SU-DHL-6 (cell line): Measurements from ENCODE around the gene KCNB1.

Experiments
- H2AFZ ChIP-seq: fragments of 200-600 bp; sonication (generic); 2 replicates; pipeline ENCODE4 v1.6.1; 2014; ENCODE audit warnings: low read depth, mild to moderate bottlenecking, moderate library complexity, mixed read lengths, antibody characterized with exemption, low read length; ENCODE audit not compliant: severe bottlenecking
- H3F3A ChIP-seq: fragments of 200-600 bp; shearing (Covaris generic); 2 replicates; pipeline ENCODE4 v1.6.0; 2016; ENCODE audit warnings: antibody characterized with exemption, mild to moderate bottlenecking; ENCODE audit not compliant: insufficient read depth
- H3K27ac ChIP-seq: fragments of 200-600 bp; sonication (generic); 2 replicates; pipeline ENCODE4 v1.5.1; 2016; ENCODE audit warnings: low read depth, mild to moderate bottlenecking, low read length, moderate library complexity, mixed read lengths
- H3K27me3 ChIP-seq: fragments of 200-600 bp; sonication (generic), shearing (Covaris generic); 2 replicates; pipeline ENCODE4 v1.6.0; 2014; ENCODE audit warnings: mild to moderate bottlenecking, low read length
- H3K36me3 ChIP-seq: fragments of 200-600 bp; sonication (generic); 2 replicates; pipeline ENCODE4 v1.6.1; 2014; ENCODE audit warnings: mild to moderate bottlenecking, low read length, mixed read lengths
- H3K4me2 ChIP-seq: fragments of 300-600, 200-600 bp; shearing (Covaris generic), sonication (generic); 2 replicates; pipeline ENCODE4 v1.6.0; 2014; ENCODE audit warnings: low read length, low read depth, mild to moderate bottlenecking; ENCODE audit not compliant: poor library complexity, severe bottlenecking
- H3K4me3 ChIP-seq: fragments of 200-600 bp; sonication (generic); 2 replicates; pipeline ENCODE4 v1.5.1; 2014; ENCODE audit warnings: antibody characterized with exemption, low read length, mild to moderate bottlenecking, mixed read lengths; ENCODE audit not compliant: insufficient read depth, poor library complexity, severe bottlenecking
- H3K79me2 ChIP-seq: fragments of 200-600 bp; sonication (generic); 2 replicates; pipeline ENCODE4 v1.6.1; 2014; ENCODE audit warnings: mild to moderate bottlenecking, low read length, moderate library complexity; ENCODE audit not compliant: insufficient read depth
- H3K9ac ChIP-seq: fragments of 200-600 bp; sonication (generic); 2 replicates; pipeline ENCODE4 v1.7.0; 2014; ENCODE audit warnings: mild to moderate bottlenecking, low read length
- H3K9me2 ChIP-seq: fragments of 200-600 bp; sonication (generic); replicated peaks from 2 replicates; pipeline ENCODE4 v1.6.1; 2014; ENCODE audit warnings: low read length; ENCODE audit not compliant: insufficient read depth
- H3K9me3 ChIP-seq: fragments of 200-600 bp; sonication (generic); 2 replicates; pipeline ENCODE4 v1.6.1; 2014; ENCODE audit warnings: low read length, mixed read lengths; ENCODE audit not compliant: insufficient read depth
- H4K20me1 ChIP-seq: fragments of 200-600 bp; sonication (generic); 2 replicates; pipeline ENCODE4 v1.6.1; 2014; ENCODE audit warnings: low read depth, mild to moderate bottlenecking, antibody characterized with exemption, low read length, moderate library complexity, mixed read lengths
- EZH2phosphoT487 ChIP-seq: fragments of 200-600 bp; sonication (generic), shearing (Covaris generic); conservative IDR thresholded peaks from 2 replicates; pipeline ENCODE4 v1.6.1; 2018; ENCODE audit warnings: mild to moderate bottlenecking, antibody characterized with exemption, low read length, moderate library complexity, mixed read lengths
- TF ChIP-seq, protein P1 (sequence below): fragments of 200-600 bp; sonication (generic); IDR thresholded peaks from one replicate; pipeline ENCODE4 v1.5.1; 2017; ENCODE audit warnings: antibody characterized with exemption, mild to moderate bottlenecking, low read length, moderate library complexity; ENCODE audit not compliant: insufficient read depth, poor library complexity, severe bottlenecking

KCNB1 gene

DNA sequence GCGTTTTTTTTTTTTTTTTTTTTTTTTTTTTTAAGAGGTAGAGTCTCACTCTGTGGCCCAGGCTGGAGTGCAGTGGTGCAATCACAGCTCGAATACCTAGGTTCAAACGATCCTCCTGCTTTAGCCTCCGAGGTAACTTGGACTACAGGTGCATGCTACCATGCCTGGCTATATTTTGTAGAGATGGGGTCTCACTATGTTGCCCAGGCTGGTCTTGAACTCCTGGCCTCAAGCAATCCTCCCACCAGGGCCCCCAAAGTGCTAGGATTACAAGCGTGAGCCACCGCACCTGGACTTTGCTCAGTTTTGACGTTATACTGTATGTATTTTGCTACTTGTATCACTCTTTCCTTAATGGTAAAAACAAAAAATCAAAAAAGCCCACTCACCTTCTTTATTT lies 103.1 kb downstream of the KCNB1 start:
- Histone ChIP-seq H3K4me2 (no peak overlapping the region), H3K79me2 (no peaks in the 10 kb centered on the region), H3K4me3 (no peak overlapping the region), H3K27me3 (no peaks in the 10 kb centered on the region), H3K9me3 (no peaks in the 10 kb centered on the region), H3K36me3 (no peaks in the 10 kb centered on the region), H3K27ac (no peak overlapping the region), H3K9me2 (no peaks in the 10 kb centered on the region), H3K9ac (no peak overlapping the region), H2AFZ (no peak overlapping the region), H4K20me1 (no peaks in the 10 kb centered on the region), H3F3A (no peaks in the 10 kb centered on the region)
- TF ChIP-seq, protein P1, sequence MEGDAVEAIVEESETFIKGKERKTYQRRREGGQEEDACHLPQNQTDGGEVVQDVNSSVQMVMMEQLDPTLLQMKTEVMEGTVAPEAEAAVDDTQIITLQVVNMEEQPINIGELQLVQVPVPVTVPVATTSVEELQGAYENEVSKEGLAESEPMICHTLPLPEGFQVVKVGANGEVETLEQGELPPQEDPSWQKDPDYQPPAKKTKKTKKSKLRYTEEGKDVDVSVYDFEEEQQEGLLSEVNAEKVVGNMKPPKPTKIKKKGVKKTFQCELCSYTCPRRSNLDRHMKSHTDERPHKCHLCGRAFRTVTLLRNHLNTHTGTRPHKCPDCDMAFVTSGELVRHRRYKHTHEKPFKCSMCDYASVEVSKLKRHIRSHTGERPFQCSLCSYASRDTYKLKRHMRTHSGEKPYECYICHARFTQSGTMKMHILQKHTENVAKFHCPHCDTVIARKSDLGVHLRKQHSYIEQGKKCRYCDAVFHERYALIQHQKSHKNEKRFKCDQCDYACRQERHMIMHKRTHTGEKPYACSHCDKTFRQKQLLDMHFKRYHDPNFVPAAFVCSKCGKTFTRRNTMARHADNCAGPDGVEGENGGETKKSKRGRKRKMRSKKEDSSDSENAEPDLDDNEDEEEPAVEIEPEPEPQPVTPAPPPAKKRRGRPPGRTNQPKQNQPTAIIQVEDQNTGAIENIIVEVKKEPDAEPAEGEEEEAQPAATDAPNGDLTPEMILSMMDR, result no peak

DNA sequence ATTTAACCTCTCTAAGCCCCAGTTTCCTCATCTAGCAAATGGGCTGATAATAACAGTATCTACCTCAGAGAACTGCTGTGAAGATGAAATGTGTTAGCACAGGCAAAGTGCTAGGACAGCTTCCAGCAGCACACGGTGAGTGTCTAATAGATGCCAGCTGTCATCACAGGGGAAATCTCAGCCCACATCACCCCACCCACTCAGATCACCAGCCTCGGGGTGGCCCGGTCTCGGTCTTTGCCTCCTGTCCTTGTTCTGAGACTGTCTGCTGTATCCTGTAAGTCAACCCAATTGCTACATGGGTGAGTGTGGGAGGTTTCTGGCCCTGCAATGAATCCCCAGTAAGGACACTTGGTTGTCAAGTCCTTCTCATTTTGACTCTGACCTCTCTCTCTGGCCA lies 105.1 kb downstream of the KCNB1 start:
- H3K27me3 ChIP-seq, result no peaks in the 10 kb centered on the region
- H3K4me3 ChIP-seq, result no peak overlapping the region
- no peaks in the 10 kb centered on the region for H3K9me3 ChIP-seq
- H3K27ac ChIP-seq, result no peak overlapping the region
- no peaks in the 10 kb centered on the region for H3K79me2 ChIP-seq
- H3K9me2 ChIP-seq, result no peaks in the 10 kb centered on the region
- H3K36me3 ChIP-seq, result no peaks in the 10 kb centered on the region
- H3F3A ChIP-seq, result no peaks in the 10 kb centered on the region
- H4K20me1 ChIP-seq, result no peaks in the 10 kb centered on the region
- TF ChIP-seq, protein P1, result no peak
- no peak for TF ChIP-seq EZH2phosphoT487
- H3K4me2 ChIP-seq, result no peak overlapping the region
- H2AFZ ChIP-seq, result no peak overlapping the region
- no peak overlapping the region for H3K9ac ChIP-seq

DNA sequence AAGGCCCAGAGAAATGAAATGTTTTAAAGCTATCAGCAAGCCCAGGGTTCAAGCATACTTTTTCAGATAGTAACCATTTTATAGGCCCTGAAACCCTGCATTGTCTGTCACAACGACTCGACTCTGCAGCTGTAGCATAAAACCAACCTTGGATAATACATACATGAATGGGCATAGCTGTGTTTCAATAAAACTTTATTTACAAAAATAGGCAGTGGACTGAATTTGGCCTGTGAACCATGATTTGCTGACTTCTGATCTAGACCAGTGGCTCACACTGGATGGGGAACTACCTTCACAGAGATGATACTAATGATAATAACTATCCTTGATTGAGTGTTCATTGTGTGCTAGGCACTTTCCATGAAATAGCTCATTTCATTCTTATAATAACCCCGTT lies 107.3 kb downstream of the KCNB1 start:
- Histone ChIP-seq H3K36me3 (no peaks in the 10 kb centered on the region), H2AFZ (no peak overlapping the region), H3K79me2 (no peaks in the 10 kb centered on the region), H3K9me3 (no peaks in the 10 kb centered on the region), H4K20me1 (no peaks in the 10 kb centered on the region), H3K27me3 (no peaks in the 10 kb centered on the region), H3K4me3 (no peak overlapping the region), H3F3A (no peaks in the 10 kb centered on the region), H3K9ac (no peak overlapping the region), H3K4me2 (no peak overlapping the region), H3K9me2 (no peaks in the 10 kb centered on the region), H3K27ac (no peak overlapping the region)
- TF ChIP-seq EZH2phosphoT487, result no peak
- TF ChIP-seq, protein P1, result no peak
